HG02798 (cell line): Measurements from ENCODE around the gene MICA.
"Not testable (repeated sequence)": the region's sequence is repeated elsewhere in the genome, so short reads cannot be mapped to it uniquely, and the experiment has no call there.

Experiments used
- ATAC-seq: cut with Tn5 transposase; IDR thresholded peaks from one replicate; pipeline ENCODE4 v1.9.1; 2021; ENCODE audit warnings: mild to moderate bottlenecking; ENCODE audit not compliant: unreplicated experiment, poor library complexity

The MICA gene

GRCh38 chr6:31403283-31404060, at the start of gene MICA:
TSS of gene MICA (plus strand) at chr6:31403595. CDS start at chr6:31403633, 38 bp downstream.
- peak; percentile 65 for ATAC-seq

GRCh38 chr6:31354158-31354863, 49.1 kb upstream of the MICA start:
- ATAC-seq = no peak

GRCh38 chr6:31354864-31355582, 48.4 kb upstream of the MICA start:
- no peak for ATAC-seq

DNA sequence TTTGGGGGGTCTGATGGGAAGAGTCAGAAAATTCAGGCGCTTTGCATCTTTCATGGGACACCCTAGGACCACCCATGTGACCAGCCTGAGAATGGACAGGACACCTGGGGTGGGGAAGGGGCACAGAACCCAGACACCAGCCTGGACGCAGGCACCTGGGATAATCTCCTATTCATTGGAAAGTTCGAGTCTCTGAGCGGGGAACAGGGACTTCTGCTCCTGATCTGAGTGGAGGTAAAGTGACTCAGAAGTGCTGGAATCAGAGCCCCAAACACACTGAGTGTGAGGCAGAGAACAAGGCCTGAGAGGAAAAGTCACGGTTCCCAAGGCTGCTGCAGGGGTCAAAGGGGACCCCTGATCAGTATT, 47.8 kb upstream of the MICA start:
- no peak for ATAC-seq

DNA sequence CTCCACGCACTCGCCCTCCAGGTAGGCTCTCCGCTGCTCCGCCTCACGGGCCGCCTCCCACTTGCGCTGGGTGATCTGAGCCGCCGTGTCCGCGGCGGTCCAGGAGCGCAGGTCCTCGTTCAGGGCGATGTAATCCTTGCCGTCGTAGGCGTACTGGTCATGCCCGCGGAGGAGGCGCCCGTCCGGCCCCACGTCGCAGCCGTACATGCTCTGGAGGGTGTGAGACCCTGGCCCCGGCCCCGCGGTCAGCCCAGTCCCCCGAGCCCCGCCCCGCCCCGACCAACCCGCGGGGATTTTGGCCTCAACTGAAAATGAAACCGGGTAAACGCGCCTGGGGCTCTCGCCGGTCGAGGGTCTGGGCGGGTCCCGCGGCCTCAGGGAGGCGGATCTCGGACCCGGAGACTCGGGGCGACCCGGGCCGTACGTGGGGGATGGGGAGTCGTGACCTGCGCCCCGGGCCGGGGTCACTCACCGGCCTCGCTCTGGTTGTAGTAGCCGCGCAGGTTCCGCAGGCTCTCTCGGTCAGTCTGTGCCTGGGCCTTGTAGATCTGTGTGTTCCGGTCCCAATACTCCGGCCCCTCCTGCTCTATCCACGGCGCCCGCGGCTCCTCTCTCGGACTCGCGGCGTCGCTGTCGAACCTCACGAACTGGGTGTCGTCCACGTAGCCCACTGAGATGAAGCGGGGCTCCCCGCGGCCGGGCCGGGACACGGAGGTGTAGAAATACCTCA, 47.0 kb upstream of the MICA start:
- ATAC-seq = peak; percentile 22

DNA sequence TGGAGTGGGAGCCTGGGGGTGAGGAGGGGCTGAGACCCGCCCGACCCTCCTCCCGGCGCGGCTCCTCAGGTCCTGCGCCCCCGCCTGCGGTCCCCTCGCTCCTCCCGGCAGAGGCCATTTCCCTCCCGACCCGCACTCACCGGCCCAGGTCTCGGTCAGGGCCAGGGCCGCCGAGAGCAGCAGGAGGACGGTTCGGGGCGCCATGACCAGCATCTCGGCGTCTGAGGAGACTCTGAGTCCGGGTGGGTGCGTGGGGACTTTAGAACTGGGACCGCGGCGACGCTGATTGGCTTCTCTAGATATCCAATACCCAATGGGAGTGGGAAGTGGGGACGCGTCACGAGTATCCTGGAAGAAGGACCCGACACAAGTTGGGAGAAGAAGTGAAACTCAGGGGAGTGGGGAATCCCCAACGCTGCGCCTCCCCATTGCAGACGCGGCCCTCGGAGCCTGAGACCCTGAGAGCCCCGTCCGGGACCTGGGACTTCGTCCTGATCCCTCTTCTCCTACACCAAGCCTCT, 46.4 kb upstream of the MICA start, which contains the start of gene HLA-B:
Gene HLA-B (minus strand): TSS at position 234 of the 521 bp plus-strand sequence. CDS start 21 bp downstream, at position 213.
- peak; percentile 87 for ATAC-seq

GRCh38 chr6:31357886-31358285, 45.5 kb upstream of the MICA start:
- no peak for ATAC-seq

GRCh38 chr6:31358302-31358701, 45.1 kb upstream of the MICA start:
- ATAC-seq = no peak

GRCh38 chr6:31359581-31359980, 43.8 kb upstream of the MICA start:
- no peak for ATAC-seq

GRCh38 chr6:31362751-31363150, 40.6 kb upstream of the MICA start:
- ATAC-seq = no peak

DNA sequence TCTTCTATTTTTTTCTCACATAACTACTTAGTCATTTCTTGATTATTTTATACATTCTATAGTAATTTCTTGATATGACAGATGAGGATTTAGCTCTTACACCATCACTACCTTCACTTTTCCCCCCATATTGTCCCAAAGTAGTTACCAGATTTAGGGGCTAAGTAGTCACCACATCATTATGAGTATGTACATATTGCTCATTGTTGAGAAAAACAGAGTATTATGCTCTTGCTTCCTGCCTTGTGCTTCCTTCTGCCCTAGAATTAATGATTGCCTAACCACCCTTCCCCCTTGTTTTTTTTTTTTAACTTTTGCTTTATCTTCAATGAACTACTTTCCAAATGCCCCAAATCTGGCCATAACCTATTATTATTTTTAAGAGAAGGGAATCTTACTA, 39.6 kb upstream of the MICA start:
- no peak for ATAC-seq

- no peak for ATAC-seq
These were observed 37.5 kb upstream of the MICA start for GRCh38 chr6:31365864-31366263.

DNA sequence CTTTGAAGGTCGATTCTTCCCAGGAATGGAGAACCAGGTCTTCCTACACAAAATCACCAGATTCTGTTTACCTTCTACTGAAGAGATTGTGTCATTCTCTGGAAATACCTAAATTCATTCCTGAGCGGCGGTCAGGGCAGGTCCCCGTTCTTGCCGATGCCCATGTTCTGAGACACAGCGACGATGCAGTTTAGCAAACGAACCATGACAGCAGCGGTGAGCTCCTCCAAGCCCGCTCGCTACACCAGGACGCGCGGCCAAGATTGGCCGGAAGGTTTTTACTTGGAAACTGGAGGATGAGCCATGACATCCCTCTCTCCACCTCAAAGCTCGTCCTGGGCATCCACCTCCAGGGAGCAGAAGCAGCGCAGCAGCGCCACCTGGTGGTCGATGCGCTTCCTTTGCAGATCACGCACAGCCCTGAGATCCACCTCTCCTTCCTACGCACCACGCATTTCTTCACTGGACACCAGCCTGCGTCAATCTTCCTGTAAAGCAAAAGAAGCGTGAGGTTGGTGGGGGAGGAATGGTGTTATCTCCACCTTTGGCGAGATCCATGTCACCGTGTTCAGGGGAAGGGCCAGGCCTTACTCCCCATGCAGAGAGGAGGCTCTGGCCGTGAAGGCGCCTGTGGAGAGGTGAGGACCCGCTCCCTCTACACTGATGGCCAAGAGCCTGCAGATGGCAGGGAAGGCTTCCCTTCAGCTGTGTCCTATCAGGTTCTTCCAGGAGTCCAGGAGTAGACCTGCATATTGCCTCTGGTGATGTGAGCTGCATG, 36.5 kb upstream of the MICA start:
- ATAC-seq = peak; percentile 80

DNA sequence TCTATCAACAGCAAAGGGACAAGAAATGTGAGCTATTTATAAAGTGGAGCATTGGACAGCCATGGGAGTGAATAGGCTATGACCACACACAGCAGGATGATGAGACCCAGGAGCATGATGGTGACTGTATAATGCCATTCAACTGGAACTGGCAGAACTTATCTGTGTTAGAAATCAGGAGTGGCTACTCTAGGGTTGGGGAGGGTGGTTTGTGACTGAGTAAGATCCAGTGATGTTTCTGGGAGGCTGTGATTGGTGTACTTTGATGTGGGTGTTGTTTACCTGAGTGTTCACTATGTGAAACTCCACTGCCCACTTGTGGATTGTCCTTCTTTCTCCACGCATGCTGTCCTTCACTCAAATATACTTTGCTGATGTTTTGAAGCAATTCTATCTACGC, 34.9 kb upstream of the MICA start:
- no peak for ATAC-seq

GRCh38 chr6:31374118-31374517, 29.3 kb upstream of the MICA start:
- ATAC-seq = not testable (repeated sequence)

DNA sequence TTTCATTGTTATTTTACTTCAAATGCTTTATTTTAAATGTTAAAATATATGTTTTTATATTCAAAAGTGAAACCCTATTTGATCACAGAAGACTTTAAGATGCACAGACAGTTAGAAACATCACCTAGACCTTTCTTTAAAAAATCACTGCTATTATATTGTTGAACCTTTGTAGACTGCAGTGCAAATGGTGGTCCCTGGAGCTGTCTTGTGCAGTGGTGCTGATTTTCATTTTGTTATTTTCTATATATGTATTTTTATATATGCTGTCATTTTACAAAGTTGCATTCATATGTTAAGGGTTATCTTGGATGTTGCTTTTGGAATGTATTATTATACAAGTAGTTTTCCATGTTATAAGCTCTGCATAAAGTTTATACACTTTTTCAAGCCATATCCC, 27.7 kb upstream of the MICA start:
- ATAC-seq = no peak

DNA sequence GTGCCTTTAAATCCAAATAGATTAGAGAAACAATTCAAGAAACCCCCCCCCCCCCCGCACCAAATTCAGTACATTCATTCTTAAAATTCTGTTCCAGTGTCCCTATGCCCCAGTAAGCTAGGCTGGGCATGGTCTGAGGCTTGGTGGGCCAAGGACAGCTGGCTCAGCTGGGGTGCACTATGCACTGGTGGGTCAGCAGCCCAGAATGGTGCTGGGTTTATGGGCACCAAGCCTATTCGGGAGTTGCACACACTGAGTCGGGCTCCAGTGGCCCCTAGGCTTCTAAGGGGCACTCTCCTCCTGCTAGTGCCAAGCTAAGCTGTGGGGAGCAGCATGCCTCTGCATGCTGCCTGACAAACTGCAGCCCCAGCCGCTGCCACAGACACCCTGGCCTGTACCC, 26.4 kb upstream of the MICA start:
- ATAC-seq = no peak

DNA sequence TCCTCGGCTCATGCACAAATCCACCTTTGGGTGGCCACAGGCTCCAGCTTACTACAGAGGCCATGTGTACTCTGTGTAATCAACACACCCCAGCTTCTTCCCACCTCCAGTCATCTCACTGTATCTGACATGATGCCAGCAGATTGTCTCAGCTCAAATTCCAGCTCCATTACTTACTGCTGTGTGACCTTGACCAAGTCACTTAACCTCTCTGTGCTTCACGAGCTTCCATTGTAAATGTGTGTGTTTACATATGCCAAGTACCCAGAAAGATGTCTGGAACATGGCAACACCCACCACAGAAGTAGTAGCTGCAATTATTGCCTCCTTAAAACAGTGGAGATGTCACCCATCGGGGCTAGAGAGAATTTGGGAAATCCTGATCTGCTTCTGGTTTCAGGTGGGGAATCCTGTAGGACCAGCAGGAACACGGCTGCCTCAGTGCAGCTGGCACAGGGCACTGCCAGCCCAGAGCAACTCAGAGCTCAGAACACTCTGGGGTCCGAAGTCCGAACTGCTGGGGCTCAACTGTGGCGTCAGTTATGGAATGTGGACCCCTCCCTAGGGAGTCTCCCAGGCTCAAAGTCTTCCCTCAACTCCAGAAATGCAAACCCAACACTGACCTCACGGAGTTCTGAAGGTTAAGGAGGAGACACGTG, 25.2 kb upstream of the MICA start:
- no peak for ATAC-seq

- ATAC-seq = no peak
These were observed 24.7 kb upstream of the MICA start for GRCh38 chr6:31378721-31379103.
